OCI-LY7 (cell line): ENCODE measurements around the gene HOXC4.

ENCODE experiments used
- EZH2phosphoT487 ChIP-seq: fragments of 200-600 bp; sonication (generic); IDR thresholded peaks from 2 replicates; pipeline ENCODE4 v1.6.1; 2018; ENCODE audit warnings: low read depth, borderline replicate concordance, mild to moderate bottlenecking, mixed run types, antibody characterized with exemption, low read length, moderate library complexity, mixed read lengths
- TF ChIP-seq, protein P1 (sequence below): fragments of 200-600 bp; sonication (generic); conservative IDR thresholded peaks from 2 replicates; pipeline ENCODE4 v1.5.1; 2014; ENCODE audit warnings: mild to moderate bottlenecking, antibody characterized with exemption, low read length, moderate library complexity, mixed read lengths

DNA sequence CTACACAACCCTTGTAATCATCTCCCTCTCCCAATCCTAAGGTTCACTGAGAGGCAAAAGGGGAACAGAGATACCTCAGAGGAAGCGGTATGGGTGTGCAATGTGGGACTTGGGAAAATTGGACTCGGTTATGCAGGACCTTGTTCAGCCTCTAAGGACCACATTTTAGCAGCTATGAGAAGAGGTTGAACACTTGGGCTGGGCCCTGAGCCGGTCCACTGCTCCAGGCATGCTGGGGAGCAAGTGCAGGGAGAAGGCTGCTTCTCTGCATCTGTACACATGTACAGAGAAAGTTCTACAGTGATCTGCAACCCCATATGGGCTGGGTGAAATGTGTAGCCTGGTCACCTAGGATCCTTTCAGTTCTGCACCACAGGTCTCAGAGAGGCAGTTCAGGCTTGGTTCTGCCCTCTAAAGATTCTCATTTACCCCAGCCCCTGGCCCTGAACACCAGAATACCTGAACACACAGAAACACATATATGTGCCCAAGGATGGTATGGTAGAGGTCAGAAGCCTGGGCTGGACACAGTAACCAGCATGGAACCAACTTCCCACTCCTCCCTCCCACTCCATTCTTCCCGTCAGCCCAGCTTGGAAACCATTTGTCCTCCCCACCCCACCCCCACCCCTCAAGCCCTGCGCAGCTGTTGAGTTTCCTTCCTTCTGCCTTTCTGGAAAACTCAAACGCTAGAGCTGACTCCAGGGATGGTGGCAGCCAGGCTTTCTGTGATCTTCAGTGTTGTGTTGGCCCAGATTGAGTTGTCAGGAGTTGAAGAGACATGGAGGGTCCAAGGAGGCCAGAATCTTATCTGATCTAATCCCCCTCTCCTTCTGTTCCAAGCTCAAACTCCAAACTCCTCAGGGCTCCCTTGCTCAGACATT is 10.4 kb upstream of the HOXC4 start:
- TF ChIP-seq, protein P1, sequence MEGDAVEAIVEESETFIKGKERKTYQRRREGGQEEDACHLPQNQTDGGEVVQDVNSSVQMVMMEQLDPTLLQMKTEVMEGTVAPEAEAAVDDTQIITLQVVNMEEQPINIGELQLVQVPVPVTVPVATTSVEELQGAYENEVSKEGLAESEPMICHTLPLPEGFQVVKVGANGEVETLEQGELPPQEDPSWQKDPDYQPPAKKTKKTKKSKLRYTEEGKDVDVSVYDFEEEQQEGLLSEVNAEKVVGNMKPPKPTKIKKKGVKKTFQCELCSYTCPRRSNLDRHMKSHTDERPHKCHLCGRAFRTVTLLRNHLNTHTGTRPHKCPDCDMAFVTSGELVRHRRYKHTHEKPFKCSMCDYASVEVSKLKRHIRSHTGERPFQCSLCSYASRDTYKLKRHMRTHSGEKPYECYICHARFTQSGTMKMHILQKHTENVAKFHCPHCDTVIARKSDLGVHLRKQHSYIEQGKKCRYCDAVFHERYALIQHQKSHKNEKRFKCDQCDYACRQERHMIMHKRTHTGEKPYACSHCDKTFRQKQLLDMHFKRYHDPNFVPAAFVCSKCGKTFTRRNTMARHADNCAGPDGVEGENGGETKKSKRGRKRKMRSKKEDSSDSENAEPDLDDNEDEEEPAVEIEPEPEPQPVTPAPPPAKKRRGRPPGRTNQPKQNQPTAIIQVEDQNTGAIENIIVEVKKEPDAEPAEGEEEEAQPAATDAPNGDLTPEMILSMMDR, result no peak
- TF ChIP-seq EZH2phosphoT487, result no peak
